Measurements from ENCODE around the gene NHEJ1. TPM values are rescaled to one million over a fixed set of nuclear protein-coding genes. Genes with fewer than 3 reads are reported as not detected.
A peak's percentile ranks its signal among the peaks of the same experiment; 100 is the strongest.

Gene NHEJ1
- total and polyA plus RNA-seq, 9 of the 15 experiments (the other 6 are each of a cell fraction or from before 2014, with no cell fraction given), result 9.0 to 23.7 (median 13.9) TPM

- H3K36me3 ChIP-seq (ENCODE audit: control insufficient read depth, insufficient read depth, low read length), result no peaks in the 10 kb centered on the region
- no peak for ATAC-seq
- in situ Hi-C loops (cut with MboI) (no loop called here), intact Hi-C loops (cut with micrococcal nuclease) (no loop called here)
- H3K4me2 ChIP-seq (ENCODE audit: insufficient read depth, low read length), result no peak overlapping the region
- H3K9ac ChIP-seq (ENCODE audit: insufficient read depth in 1 of 2, low read depth in 2 of 2, low read length in 2 of 2), result no peak overlapping the region
- TF ChIP-seq ZNF124 (CRISPR knock-in tag; IDR thresholded peaks at IDR 0.05) (no peak), CREM (IDR thresholded peaks at IDR 0.05; ENCODE audit: low read depth) (no peak), SUPT5H (IDR thresholded peaks at IDR 0.05) (no peak), SRSF7 (optimal IDR thresholded peaks at IDR 0.05; ENCODE audit: low read depth, low read length) (no peak), ZNF384 (IDR thresholded peaks at IDR 0.05; ENCODE audit: low read depth, low read length) (no peak), SIX5 (IDR thresholded peaks at IDR 0.05; ENCODE audit: borderline replicate concordance in 1 of 2, insufficient read depth in 1 of 2, low read depth in 1 of 2, low read length in 2 of 2) (no peak), TGIF2 (CRISPR knock-in tag; IDR thresholded peaks at IDR 0.05) (no peak), PPARD (CRISPR knock-in tag; IDR thresholded peaks at IDR 0.05) (no peak), ILF3 (IDR thresholded peaks at IDR 0.05; ENCODE audit: borderline replicate concordance) (no peak), RBBP5 (IDR thresholded peaks at IDR 0.05; ENCODE audit: borderline replicate concordance, insufficient read depth, low read length, poor library complexity, severe bottlenecking) (no peak), TEAD1 (CRISPR knock-in tag; IDR thresholded peaks at IDR 0.05) (no peak), ZNF165 (CRISPR knock-in tag; IDR thresholded peaks at IDR 0.05; ENCODE audit: borderline replicate concordance) (no peak), ATF7 (IDR thresholded peaks at IDR 0.05) (no peak), ZNF699 (CRISPR knock-in tag; IDR thresholded peaks at IDR 0.05; ENCODE audit: insufficient replicate concordance) (no peak), POLR2A (conservative IDR thresholded peaks at IDR 0.05) (no peak), CGGBP1 (CRISPR knock-in tag; IDR thresholded peaks at IDR 0.05) (no peak), CREB3L1 (IDR thresholded peaks at IDR 0.05; ENCODE audit: borderline replicate concordance, low read depth) (no peak), MAFK (IDR thresholded peaks at IDR 0.05; ENCODE audit: low read length) (no peak), ZNF311 (CRISPR knock-in tag; IDR thresholded peaks at IDR 0.05) (no peak)
- no peak for DNase-seq (ENCODE audit: extremely low read depth in 1 of 4, low spot score in 3 of 4)
- CTCF ChIA-PET (ENCODE audit: low intra/inter-chr PET ratio), result no interaction called here
- no peaks in the 10 kb centered on the region for H4K20me1 ChIP-seq (replicated peaks; ENCODE audit: control insufficient read depth, insufficient read depth, low read length)
- H3K9me3 ChIP-seq (replicated peaks; ENCODE audit: control insufficient read depth, insufficient read depth, low read depth, low read length), result no peaks in the 10 kb centered on the region
- H3K79me2 ChIP-seq (ENCODE audit: control insufficient read depth, insufficient read depth, low read length), result no peaks in the 10 kb centered on the region
- peak overlapping the region; percentile 45; the same call in 1 of the 2 replicates for H2AFZ ChIP-seq (ENCODE audit: low read depth, low read length)
- FAIRE-seq, result no peak
- POLR2A ChIA-PET, result no interaction called here
- no peak overlapping the region for H3K27ac ChIP-seq (ENCODE audit: extremely low read depth, low read depth, low read length)
- H3K4me3 ChIP-seq, result no peak overlapping the region
- H3K27me3 ChIP-seq (ENCODE audit: control insufficient read depth in 2 of 2, insufficient read depth in 2 of 2, low read length in 2 of 2), result no peaks in the 10 kb centered on the region
- H3K4me1 ChIP-seq (replicated peaks in 1 of 2; ENCODE audit: control insufficient read depth in 2 of 2, insufficient read depth in 2 of 2, low read length in 2 of 2), result no peaks in the 10 kb centered on the region
- H3K9me1 ChIP-seq (ENCODE audit: control insufficient read depth, insufficient read depth, low read length), result no peaks in the 10 kb centered on the region
- BruUV-seq (replicated peaks), result no TSS peak
- WGBS (ENCODE audit: insufficient coverage, low coverage, missing lambda C conversion rate), result 41% methylated on average over 5 of the region's 5 CpGs
Observed at GRCh38 chr2:219198974-219199373, 38.4 kb upstream of the NHEJ1 start.

All from K562 (cell line).